Caco-2 (cell line): ENCODE measurements around the gene LATS2. TPM values are rescaled to one million over a fixed set of nuclear protein-coding genes. Genes with fewer than 3 reads are reported as not detected.

Source experiments
- BruUV-seq: library from RNA; stranded (reverse); fragments of 400-500 nt; replicated peaks from 2 replicates; lab custom pipeline; 2021; lab: Mats Ljungman, UMichigan
- CTCF ChIA-PET: fragments of 300-600 bp; sonication (Branson Sonifier 250); formaldehyde crosslinking; loops from one replicate; lab custom pipeline; 2022; ENCODE audit warnings: antibody characterized with exemption; lab: Charles Lee
- POLR2A ChIA-PET: fragments of 300-600 bp; sonication (Branson Sonifier 250); formaldehyde crosslinking; loops from one replicate; lab custom pipeline; 2022; ENCODE audit warnings: antibody characterized with exemption; lab: Charles Lee
- DNase-seq, 2 experiments: peaks; one replicate each; pipeline versions ENCODE4 v3.0.0 to v3.0.0-alpha.2; 2020 to 2022
- H3K27me3 ChIP-seq: replicated peaks from 2 replicates; pipeline ENCODE4 v1.6.0; 2011; ENCODE audit warnings: low read length; ENCODE audit not compliant: control insufficient read depth, insufficient read depth
- H3K36me3 ChIP-seq: 2 replicates; pipeline ENCODE4 v1.5.1; 2011; ENCODE audit warnings: low read length; ENCODE audit not compliant: control insufficient read depth, insufficient read depth
- H3K4me1 ChIP-seq: fragments of 250-450 bp; sonication (Bioruptor Pico); 2 replicates; pipeline ENCODE4 v1.5.1; 2020; ENCODE audit warnings: mild to moderate bottlenecking
- H3K4me3 ChIP-seq: 2 replicates; pipeline ENCODE4 v1.5.1; 2011; ENCODE audit warnings: low read depth, mild to moderate bottlenecking, control low read depth, low read length
- H3K9me3 ChIP-seq: fragments of 250-450 bp; sonication (Bioruptor Pico); 2 replicates; pipeline ENCODE4 v1.5.1; 2020; ENCODE audit warnings: mild to moderate bottlenecking, moderate library complexity
- H3K27ac Mint-ChIP-seq: one replicate; pipeline ENCODE4 v1.8.0; 2022; ENCODE audit warnings: mixed read lengths; ENCODE audit not compliant: unreplicated experiment
- H3K27me3 Mint-ChIP-seq: one replicate; pipeline ENCODE4 v1.8.0; 2022; ENCODE audit warnings: mixed read lengths; ENCODE audit not compliant: insufficient read depth, unreplicated experiment
- H3K36me3 Mint-ChIP-seq: one replicate; pipeline ENCODE4 v1.8.0; 2022; ENCODE audit warnings: mild to moderate bottlenecking, mixed read lengths; ENCODE audit not compliant: insufficient read depth, unreplicated experiment
- H3K4me1 Mint-ChIP-seq: one replicate; pipeline ENCODE4 v1.8.0; 2022; ENCODE audit warnings: low read depth, mixed read lengths; ENCODE audit not compliant: unreplicated experiment
- H3K4me3 Mint-ChIP-seq: one replicate; pipeline ENCODE4 v1.8.0; 2022; ENCODE audit warnings: mild to moderate bottlenecking, moderate library complexity, mixed read lengths; ENCODE audit not compliant: unreplicated experiment
- H3K9me3 Mint-ChIP-seq: one replicate; pipeline ENCODE4 v1.8.0; 2022; ENCODE audit warnings: mixed read lengths; ENCODE audit not compliant: unreplicated experiment
- CTCF ChIP-seq, 2 experiments: fragments of 200-600 bp in 1 of 2; IDR thresholded peaks; 1 replicate in 1 of 2; 2 replicates in 1 of 2; pipeline versions ENCODE4 v1.5.1 to v1.8.0; 2011 to 2022; ENCODE audit warnings: antibody characterized with exemption in 1 of 2, control low read depth in 1 of 2, inconsistent platforms in 1 of 2, low read depth in 1 of 2, low read length in 1 of 2, mild to moderate bottlenecking in 1 of 2, moderate library complexity in 1 of 2; ENCODE audit not compliant: insufficient read depth in 1 of 2, severe bottlenecking in 1 of 2, unreplicated experiment in 1 of 2
- intact Hi-C: fragments of 100-400 bp; cut with micrococcal nuclease; formaldehyde crosslinking; loops from one replicate; pipeline ENCODE4 v1.10.0; 2022; ENCODE audit not compliant: unreplicated experiment
- total RNA-seq: library from RNA; stranded (reverse); gene quantifications from 2 replicates; pipeline ENCODE4 v1.2.3, GENCODE V29; 2022

LATS2 gene
- total RNA-seq, 1 experiment from 2014 or later: 45.6 TPM

DNA sequence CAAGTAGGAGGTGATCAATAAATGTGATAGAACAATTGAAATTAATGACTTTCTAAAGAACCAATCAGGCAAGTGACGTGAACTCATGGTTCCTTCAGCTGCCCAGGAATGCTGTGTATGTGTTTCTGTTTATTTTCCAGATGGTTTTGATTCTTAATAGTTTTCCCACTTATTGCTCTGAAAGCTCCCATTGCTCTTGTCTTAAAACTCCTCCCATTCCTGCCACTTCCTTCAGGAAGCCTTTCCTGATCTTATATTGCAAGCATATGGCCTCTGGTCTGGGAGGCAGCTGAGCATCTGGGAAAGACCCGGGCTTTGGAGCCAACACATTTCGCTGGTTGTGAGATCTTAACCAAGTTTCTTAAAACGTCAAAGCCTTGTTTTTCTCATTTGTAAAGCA lies 17.1 kb upstream of the LATS2 start:
- Mint-ChIP-seq H3K4me3 (no peak overlapping the region), H3K4me1 (peaks cover 20% of the 10 kb centered on the region), H3K27me3 (no peaks in the 10 kb centered on the region), H3K27ac (no peak overlapping the region), H3K36me3 (no peaks in the 10 kb centered on the region), H3K9me3 (no peaks in the 10 kb centered on the region)
- intact Hi-C loops: no loop called here
- Histone ChIP-seq H3K4me3 (no peak overlapping the region), H3K4me1 (peaks cover 6% of the 10 kb centered on the region; the same call in 1 of the 2 replicates), H3K27me3 (no peaks in the 10 kb centered on the region), H3K9me3 (no peaks in the 10 kb centered on the region), H3K36me3 (no peaks in the 10 kb centered on the region)
- no peak for TF ChIP-seq CTCF (IDR thresholded peaks at IDR 0.05; ENCODE audit: insufficient read depth in 1 of 2, low read depth in 1 of 2, low read length in 1 of 2, severe bottlenecking in 1 of 2, unreplicated experiment in 1 of 2)
- CTCF ChIA-PET: no interaction called here
- no peak for DNase-seq
- BruUV-seq: no TSS peak
- POLR2A ChIA-PET: no interaction called here

- Mint-ChIP-seq H3K27me3 (no peaks in the 10 kb centered on the region), H3K4me1 (peaks cover 20% of the 10 kb centered on the region), H3K36me3 (no peaks in the 10 kb centered on the region), H3K9me3 (no peaks in the 10 kb centered on the region), H3K4me3 (no peak overlapping the region), H3K27ac (peak overlapping the region; percentile 18)
- Histone ChIP-seq H3K4me1 (peaks cover 6% of the 10 kb centered on the region; the same call in 1 of the 2 replicates), H3K9me3 (no peaks in the 10 kb centered on the region), H3K36me3 (no peaks in the 10 kb centered on the region), H3K27me3 (no peaks in the 10 kb centered on the region), H3K4me3 (no peak overlapping the region)
- intact Hi-C loops: no loop called here
- DNase-seq: no peak
- no TSS peak for BruUV-seq
- no peak for TF ChIP-seq CTCF (IDR thresholded peaks at IDR 0.05; ENCODE audit: insufficient read depth in 1 of 2, low read depth in 1 of 2, low read length in 1 of 2, severe bottlenecking in 1 of 2, unreplicated experiment in 1 of 2)
- ChIA-PET POLR2A (no interaction called here), CTCF (no interaction called here)
Observed at GRCh38 chr13:21077788-21078353, 16.5 kb upstream of the LATS2 start.

DNA sequence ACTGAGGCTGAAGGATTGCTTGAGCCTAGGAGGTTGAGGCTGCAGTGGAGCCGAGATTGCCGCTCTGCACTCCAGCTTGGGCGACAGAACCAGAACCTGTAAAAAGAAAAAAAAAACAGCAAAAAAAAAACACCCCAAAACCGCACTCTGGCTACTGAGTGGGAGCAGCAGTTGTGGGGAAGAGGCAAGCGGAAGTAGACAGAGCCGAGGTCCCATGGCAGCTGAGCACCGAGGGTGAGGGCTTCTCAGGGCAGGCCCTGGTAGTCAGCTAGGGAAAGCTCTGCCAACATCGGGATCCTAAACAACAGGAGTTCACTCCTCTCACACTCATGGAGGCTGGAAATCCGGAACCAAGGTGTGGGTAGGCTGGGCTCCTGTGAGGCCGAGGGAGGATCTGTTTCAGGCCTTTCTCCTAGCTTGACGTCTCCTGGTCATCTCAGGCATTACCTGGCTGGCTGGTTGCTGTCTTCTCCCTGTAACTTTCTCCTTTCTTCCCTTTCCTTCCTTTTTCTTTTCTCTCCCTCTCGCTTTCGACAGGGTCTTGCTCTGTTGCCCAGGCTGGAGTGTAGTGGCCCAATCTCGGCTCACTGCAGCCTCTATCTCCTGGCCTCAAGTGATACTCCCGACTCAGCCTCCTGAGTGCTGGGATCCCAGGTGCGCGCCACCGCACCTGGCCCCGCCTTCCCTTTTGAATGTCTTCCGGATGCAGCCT lies 15.8 kb upstream of the LATS2 start:
- POLR2A ChIA-PET: no interaction called here
- DNase-seq: no peak
- peaks cover 20% of the 10 kb centered on the region for H3K4me1 Mint-ChIP-seq

More for the DNA sequence above, 15.8 kb upstream of the LATS2 start:
- H3K9me3 ChIP-seq: no peaks in the 10 kb centered on the region
- intact Hi-C loops: no loop called here
- Mint-ChIP-seq H3K36me3 (no peaks in the 10 kb centered on the region), H3K27ac (peak overlapping the region; percentile 18), H3K27me3 (no peaks in the 10 kb centered on the region), H3K4me3 (no peak overlapping the region), H3K9me3 (no peaks in the 10 kb centered on the region)
- H3K36me3 ChIP-seq: no peaks in the 10 kb centered on the region
- H3K4me1 ChIP-seq: peaks cover 6% of the 10 kb centered on the region; the same call in 1 of the 2 replicates
- CTCF ChIA-PET: no interaction called here
- no TSS peak for BruUV-seq
- no peak overlapping the region for H3K4me3 ChIP-seq
- no peak for TF ChIP-seq CTCF (IDR thresholded peaks at IDR 0.05; ENCODE audit: insufficient read depth in 1 of 2, low read depth in 1 of 2, low read length in 1 of 2, severe bottlenecking in 1 of 2, unreplicated experiment in 1 of 2)
- H3K27me3 ChIP-seq: no peaks in the 10 kb centered on the region
